HCT116 (cell line): ENCODE data around the gene PWWP2B. TPM values are rescaled to one million over a fixed set of nuclear protein-coding genes. Genes with fewer than 3 reads are reported as not detected.

ENCODE experiments used
- ATAC-seq: fragments of 200-7000 bp; cut with Tn5 transposase; 2 replicates; pipeline ENCODE4 v1.9.1; 2020; ENCODE audit warnings: mild to moderate bottlenecking, moderate library complexity
- BruUV-seq: library from RNA; stranded (reverse); fragments of 400-500 nt; replicated peaks from 2 replicates; lab custom pipeline; 2021; lab: Mats Ljungman, UMichigan
- CTCF ChIA-PET: fragments of 300-600 bp; sonication (Branson Sonifier 250); formaldehyde crosslinking; loops from one replicate; lab custom pipeline; 2021; ENCODE audit warnings: antibody characterized with exemption; lab: Charles Lee
- POLR2A ChIA-PET: fragments of 300-600, 350-600 bp; sonication (Branson Sonifier 250); formaldehyde crosslinking; loops from one replicate; lab custom pipeline; 2021; ENCODE audit warnings: antibody characterized with exemption; lab: Charles Lee
- RAD21 ChIA-PET, 2 experiments: fragments of 300-600 bp; sonication (Branson Sonifier 250); formaldehyde crosslinking; loops; one replicate each; lab custom pipeline; 2023; ENCODE audit warnings: low total read pairs in 2 of 2; ENCODE audit not compliant: uncharacterized antibody in 2 of 2, unreplicated experiment in 2 of 2, low non-redundant PET in 1 of 2; lab: Charles Lee
- DNase-seq: peaks from one replicate; pipeline ENCODE4 v3.0.0-alpha.2; 2010; ENCODE audit warnings: low read depth, low spot score
- H2AFZ ChIP-seq: fragments of 200-600 bp; shearing (Covaris generic), sonication (generic); 2 replicates; pipeline ENCODE4 v1.6.1; 2017; ENCODE audit warnings: low read depth, mixed run types, mixed read lengths, antibody characterized with exemption, low read length; ENCODE audit not compliant: poor library complexity, severe bottlenecking
- H3K27ac ChIP-seq: 2 replicates; pipeline ENCODE4 v1.5.1; 2012; ENCODE audit warnings: low read depth, low read length
- H3K27me3 ChIP-seq: fragments of 200-600 bp; sonication (generic); 2 replicates; pipeline ENCODE4 v1.6.1; 2016; ENCODE audit warnings: mixed run types, low read length, mixed read lengths; ENCODE audit not compliant: insufficient read depth
- H3K36me3 ChIP-seq, 2 experiments: fragments of 200-500 bp in 1 of 2; fragments of 200-600 bp in 1 of 2; sonication (Bioruptor generic) in 1 of 2; sonication (generic) in 1 of 2; 2 replicates each; pipeline versions ENCODE4 v1.5.1 to v1.6.1; 2014 to 2016; ENCODE audit warnings: low read length in 2 of 2, inconsistent platforms in 1 of 2, mixed read lengths in 1 of 2, mixed run types in 1 of 2; ENCODE audit not compliant: insufficient read depth in 2 of 2, control insufficient read depth in 1 of 2
- H3K4me1 ChIP-seq, 2 experiments: fragments of 200-600 bp in 1 of 2; sonication (generic) in 1 of 2; 2 replicates each; pipeline versions ENCODE4 v1.5.1 to v1.6.1; 2012 to 2017; ENCODE audit warnings: low read length in 2 of 2, inconsistent platforms in 1 of 2, mild to moderate bottlenecking in 1 of 2, mixed read lengths in 1 of 2, mixed run types in 1 of 2, moderate library complexity in 1 of 2; ENCODE audit not compliant: insufficient read depth in 2 of 2, control insufficient read depth in 1 of 2
- H3K4me2 ChIP-seq: fragments of 200-600 bp; sonication (generic); 2 replicates; pipeline ENCODE4 v1.6.1; 2017; ENCODE audit warnings: mixed run types, low read length, mixed read lengths
- H3K4me3 ChIP-seq, 2 experiments: fragments of 200-600 bp in 1 of 2; sonication (generic) in 1 of 2; replicated peaks in 1 of 2; 2 replicates each; pipeline ENCODE4 v1.5.1; 2011 to 2016; ENCODE audit warnings: low read length in 2 of 2, control low read depth in 1 of 2, low read depth in 1 of 2, mild to moderate bottlenecking in 1 of 2, mixed read lengths in 1 of 2, mixed run types in 1 of 2
- H3K79me2 ChIP-seq: fragments of 200-600 bp; sonication (generic); 2 replicates; pipeline ENCODE4 v1.6.1; 2017; ENCODE audit warnings: mild to moderate bottlenecking, mixed run types, low read length, moderate library complexity, mixed read lengths; ENCODE audit not compliant: insufficient read depth
- H3K9ac ChIP-seq: fragments of 200-600 bp; sonication (generic); 2 replicates; pipeline ENCODE4 v1.6.1; 2016; ENCODE audit warnings: low read length, mixed read lengths
- H3K9me2 ChIP-seq: fragments of 200-600 bp; sonication (generic), shearing (Covaris generic); 2 replicates; pipeline ENCODE4 v1.6.1; 2017; ENCODE audit warnings: mixed run types, mild to moderate bottlenecking, moderate library complexity; ENCODE audit not compliant: insufficient read depth
- H3K9me3 ChIP-seq, 2 experiments: fragments of 200-500 bp in 1 of 2; fragments of 200-600 bp in 1 of 2; sonication (Bioruptor generic) in 1 of 2; sonication (generic) in 1 of 2; 2 replicates each; pipeline ENCODE4 v1.6.1; 2014 to 2017; ENCODE audit warnings: low read length in 2 of 2, mixed read lengths in 2 of 2, inconsistent platforms in 1 of 2, low read depth in 1 of 2, mild to moderate bottlenecking in 1 of 2, mixed run types in 1 of 2, moderate library complexity in 1 of 2; ENCODE audit not compliant: control insufficient read depth in 1 of 2, insufficient read depth in 1 of 2
- H4K20me1 ChIP-seq: fragments of 200-600 bp; sonication (generic), shearing (Covaris generic); 2 replicates; pipeline ENCODE4 v1.6.1; 2017; ENCODE audit warnings: mixed run types, mild to moderate bottlenecking, moderate library complexity; ENCODE audit not compliant: insufficient read depth
- CBX3 ChIP-seq: IDR thresholded peaks from 2 replicates; pipeline ENCODE4 v1.6.1; 2012; ENCODE audit warnings: low read depth
- CEBPB ChIP-seq: IDR thresholded peaks from 2 replicates; pipeline ENCODE4 v1.6.1; 2012; ENCODE audit warnings: low read depth
- EGR1 ChIP-seq: IDR thresholded peaks from 2 replicates; pipeline ENCODE4 v1.6.1; 2012; ENCODE audit warnings: low read depth
- ELF1 ChIP-seq: IDR thresholded peaks from 2 replicates; pipeline ENCODE4 v1.6.1; 2012; ENCODE audit warnings: low read depth, borderline replicate concordance
- EZH2 ChIP-seq: fragments of 200-600 bp; sonication (generic); IDR thresholded peaks from 2 replicates; pipeline ENCODE4 v1.6.1; 2017; ENCODE audit warnings: antibody characterized with exemption, mixed run types
- FOSL1 ChIP-seq: IDR thresholded peaks from 2 replicates; pipeline ENCODE4 v1.6.1; 2012; ENCODE audit warnings: low read depth
- POLR2A ChIP-seq: IDR thresholded peaks from 2 replicates; pipeline ENCODE4 v1.7.0; 2011; ENCODE audit warnings: borderline replicate concordance; ENCODE audit not compliant: insufficient read depth, insufficient read length; ENCODE audit errors: extremely low read depth
- SIN3A ChIP-seq: IDR thresholded peaks from 2 replicates; pipeline ENCODE4 v1.6.1; 2012; ENCODE audit warnings: low read depth
- SRF ChIP-seq: IDR thresholded peaks from 2 replicates; pipeline ENCODE4 v1.6.1; 2012; ENCODE audit warnings: low read depth
- YY1 ChIP-seq: IDR thresholded peaks from 2 replicates; pipeline ENCODE4 v1.6.1; 2011; ENCODE audit warnings: low read length, low read depth, moderate library complexity, mild to moderate bottlenecking; ENCODE audit not compliant: insufficient replicate concordance; ENCODE audit errors: extremely low read depth
- ZFX ChIP-seq: fragments of 450-650 bp; IDR thresholded peaks from 2 replicates; pipeline ENCODE4 v1.6.1; 2017
- intact Hi-C: fragments of 100-400 bp; cut with micrococcal nuclease; formaldehyde crosslinking; loops from 2 replicates; pipeline ENCODE4 v1.10.0; 2022
- total RNA-seq: library from RNA; stranded (reverse); gene quantifications from one replicate; pipeline ENCODE4 v1.2.1, GENCODE V29; 2021; ENCODE audit not compliant: unreplicated experiment
- TF ChIP-seq, protein P1 (sequence below): IDR thresholded peaks from 2 replicates; pipeline ENCODE4 v1.6.1; 2012
- TF ChIP-seq, protein P2 (sequence below): IDR thresholded peaks from 2 replicates; pipeline ENCODE4 v1.6.1; 2012
- TF ChIP-seq, protein P3 (sequence below): IDR thresholded peaks from 2 replicates; pipeline ENCODE4 v1.6.1; 2011; ENCODE audit warnings: mild to moderate bottlenecking, low read length, moderate library complexity; ENCODE audit not compliant: insufficient replicate concordance; ENCODE audit errors: extremely low read depth
- TF ChIP-seq, protein P4 (sequence below), 3 experiments: fragments of 200-600 bp in 1 of 3; sonication (generic) in 1 of 3; IDR thresholded peaks in 2 of 3; conservative IDR thresholded peaks in 1 of 3; 2 replicates each; pipeline ENCODE4 v1.5.1; 2012 to 2017; ENCODE audit warnings: low read depth in 2 of 3, low read length in 2 of 3, antibody characterized with exemption in 1 of 3, borderline replicate concordance in 1 of 3, control low read depth in 1 of 3, mild to moderate bottlenecking in 1 of 3, mixed read lengths in 1 of 3, mixed run types in 1 of 3, moderate library complexity in 1 of 3; ENCODE audit not compliant: insufficient read depth in 1 of 3

PWWP2B gene
- total RNA-seq, 1 experiment from 2014 or later = 13.9 TPM

DNA sequence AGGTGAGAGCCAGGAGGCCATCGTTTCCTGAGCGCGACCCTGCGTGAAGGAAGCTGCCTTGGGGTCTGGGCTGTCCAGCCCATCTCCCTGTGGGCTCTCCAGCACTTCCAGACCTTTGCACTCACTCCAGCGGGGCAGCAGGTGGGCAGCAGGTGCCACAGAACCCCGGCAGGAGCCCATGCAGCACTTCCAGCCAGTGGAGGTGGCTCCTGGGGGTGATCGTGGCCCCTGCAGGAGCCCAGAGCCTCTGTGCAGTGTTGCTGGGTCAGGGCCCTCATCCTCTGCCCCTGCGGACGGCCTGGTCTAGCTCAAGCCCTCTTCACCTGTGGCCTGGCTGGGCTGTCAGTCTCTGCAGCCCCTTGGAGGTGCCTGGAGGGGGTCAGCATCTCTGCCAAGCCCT lies 59.9 kb downstream of the PWWP2B start:
- POLR2A ChIA-PET = no interaction called here
- intact Hi-C loops = loop anchor here (2.0 to 5.0 kb wide), 2 partner anchors 80 to 120 kb away; partner anchors contain the start of gene INPP5A
- no TSS peak for BruUV-seq
- DNase-seq = no peak
- H3K27me3 ChIP-seq = no peaks in the 10 kb centered on the region
- H3K4me1 ChIP-seq = peaks cover 8 to 15% of the 10 kb centered on the region in 2 experiments; a peak in 3 of 4 replicates
- H3K4me3 ChIP-seq = no peak overlapping the region
- H3K36me3 ChIP-seq = no peaks in the 10 kb centered on the region
- no peak overlapping the region for H2AFZ ChIP-seq
- TF ChIP-seq POLR2A (no peak), EGR1 (no peak), CEBPB (no peak), CBX3 (no peak), EZH2 (no peak), SRF (no peak), ZFX (no peak), YY1 (no peak), SIN3A (no peak), ELF1 (no peak), FOSL1 (no peak)
- TF ChIP-seq, protein P1, sequence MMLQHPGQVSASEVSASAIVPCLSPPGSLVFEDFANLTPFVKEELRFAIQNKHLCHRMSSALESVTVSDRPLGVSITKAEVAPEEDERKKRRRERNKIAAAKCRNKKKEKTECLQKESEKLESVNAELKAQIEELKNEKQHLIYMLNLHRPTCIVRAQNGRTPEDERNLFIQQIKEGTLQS = no peak
- TF ChIP-seq, protein P2, sequence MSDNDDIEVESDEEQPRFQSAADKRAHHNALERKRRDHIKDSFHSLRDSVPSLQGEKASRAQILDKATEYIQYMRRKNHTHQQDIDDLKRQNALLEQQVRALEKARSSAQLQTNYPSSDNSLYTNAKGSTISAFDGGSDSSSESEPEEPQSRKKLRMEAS = no peak
- TF ChIP-seq, protein P3, sequence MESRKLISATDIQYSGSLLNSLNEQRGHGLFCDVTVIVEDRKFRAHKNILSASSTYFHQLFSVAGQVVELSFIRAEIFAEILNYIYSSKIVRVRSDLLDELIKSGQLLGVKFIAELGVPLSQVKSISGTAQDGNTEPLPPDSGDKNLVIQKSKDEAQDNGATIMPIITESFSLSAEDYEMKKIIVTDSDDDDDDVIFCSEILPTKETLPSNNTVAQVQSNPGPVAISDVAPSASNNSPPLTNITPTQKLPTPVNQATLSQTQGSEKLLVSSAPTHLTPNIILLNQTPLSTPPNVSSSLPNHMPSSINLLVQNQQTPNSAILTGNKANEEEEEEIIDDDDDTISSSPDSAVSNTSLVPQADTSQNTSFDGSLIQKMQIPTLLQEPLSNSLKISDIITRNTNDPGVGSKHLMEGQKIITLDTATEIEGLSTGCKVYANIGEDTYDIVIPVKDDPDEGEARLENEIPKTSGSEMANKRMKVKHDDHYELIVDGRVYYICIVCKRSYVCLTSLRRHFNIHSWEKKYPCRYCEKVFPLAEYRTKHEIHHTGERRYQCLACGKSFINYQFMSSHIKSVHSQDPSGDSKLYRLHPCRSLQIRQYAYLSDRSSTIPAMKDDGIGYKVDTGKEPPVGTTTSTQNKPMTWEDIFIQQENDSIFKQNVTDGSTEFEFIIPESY = no peak
- TF ChIP-seq, protein P4, sequence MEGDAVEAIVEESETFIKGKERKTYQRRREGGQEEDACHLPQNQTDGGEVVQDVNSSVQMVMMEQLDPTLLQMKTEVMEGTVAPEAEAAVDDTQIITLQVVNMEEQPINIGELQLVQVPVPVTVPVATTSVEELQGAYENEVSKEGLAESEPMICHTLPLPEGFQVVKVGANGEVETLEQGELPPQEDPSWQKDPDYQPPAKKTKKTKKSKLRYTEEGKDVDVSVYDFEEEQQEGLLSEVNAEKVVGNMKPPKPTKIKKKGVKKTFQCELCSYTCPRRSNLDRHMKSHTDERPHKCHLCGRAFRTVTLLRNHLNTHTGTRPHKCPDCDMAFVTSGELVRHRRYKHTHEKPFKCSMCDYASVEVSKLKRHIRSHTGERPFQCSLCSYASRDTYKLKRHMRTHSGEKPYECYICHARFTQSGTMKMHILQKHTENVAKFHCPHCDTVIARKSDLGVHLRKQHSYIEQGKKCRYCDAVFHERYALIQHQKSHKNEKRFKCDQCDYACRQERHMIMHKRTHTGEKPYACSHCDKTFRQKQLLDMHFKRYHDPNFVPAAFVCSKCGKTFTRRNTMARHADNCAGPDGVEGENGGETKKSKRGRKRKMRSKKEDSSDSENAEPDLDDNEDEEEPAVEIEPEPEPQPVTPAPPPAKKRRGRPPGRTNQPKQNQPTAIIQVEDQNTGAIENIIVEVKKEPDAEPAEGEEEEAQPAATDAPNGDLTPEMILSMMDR (IDR thresholded peaks at IDR 0.05 in 2 of 3, conservative IDR thresholded peaks at IDR 0.05 in 1 of 3; ENCODE audit: borderline replicate concordance in 1 of 3, insufficient read depth in 1 of 3, low read depth in 2 of 3, low read length in 2 of 3) = no peak
- TF ChIP-seq, all 23 proteins: peak for 0
- H4K20me1 ChIP-seq = no peaks in the 10 kb centered on the region
- no peaks in the 10 kb centered on the region for H3K9me2 ChIP-seq
- H3K27ac ChIP-seq = no peak overlapping the region
- RAD21 ChIA-PET = no interaction called here
- H3K4me2 ChIP-seq = no peak overlapping the region
- no peaks in the 10 kb centered on the region for H3K79me2 ChIP-seq
- CTCF ChIA-PET = no interaction called here
- no peaks in the 10 kb centered on the region for H3K9me3 ChIP-seq
- H3K9ac ChIP-seq = no peak overlapping the region
- no peak for ATAC-seq
